Measurements from ENCODE around the gene SLC35E3. TPM values are rescaled to one million over a fixed set of nuclear protein-coding genes. Genes with fewer than 3 reads are reported as not detected.
"Not testable (repeated sequence)": the region's sequence is repeated elsewhere in the genome, so short reads cannot be mapped to it uniquely, and the experiment has no call there.

SLC35E3 gene
- total and polyA plus RNA-seq, 2 experiments from 2014 or later, result 1.9 to 16.2 TPM

DNA sequence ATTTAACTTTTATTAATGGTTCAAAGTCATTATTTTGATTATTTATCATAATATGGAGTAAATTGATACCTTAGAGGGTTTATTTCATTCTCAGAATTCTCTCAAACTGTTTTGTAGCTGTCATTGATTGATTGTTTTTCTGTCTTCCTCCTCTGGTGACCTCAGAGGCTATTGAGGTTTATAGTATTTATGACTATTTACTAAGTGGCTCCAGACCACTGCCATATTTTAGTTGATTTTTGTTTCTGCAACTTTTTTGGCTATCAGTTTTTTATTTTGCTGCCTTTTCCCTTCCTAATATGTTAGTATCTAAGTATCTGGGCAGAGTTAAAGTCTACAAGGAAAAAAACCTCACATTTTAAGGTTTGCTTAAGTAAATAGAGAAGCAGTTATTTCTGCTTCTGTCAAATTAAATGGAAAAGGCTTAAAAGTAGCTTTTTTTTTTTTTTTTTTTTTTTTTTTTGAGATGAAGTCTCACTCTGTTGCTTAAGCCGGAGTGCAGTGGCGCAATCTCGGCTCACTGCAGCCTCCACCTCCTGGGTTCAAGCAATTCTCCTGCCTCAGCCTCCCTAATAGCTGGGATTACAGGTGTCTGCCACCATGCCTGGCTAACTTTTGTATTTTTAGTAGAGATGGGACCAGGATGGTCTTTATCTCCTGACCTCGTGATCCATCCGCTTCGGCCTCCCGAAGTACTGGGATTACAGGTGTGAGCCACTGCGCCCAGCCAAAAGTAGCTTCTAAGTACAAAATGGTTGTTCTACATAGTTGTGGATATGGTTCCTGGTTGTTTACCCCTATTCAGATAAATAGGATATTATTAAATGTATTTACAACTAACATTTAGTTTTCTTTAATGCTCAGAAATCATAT, 70.2 kb downstream of the SLC35E3 start:
- Histone ChIP-seq H3K4me3 (no peak overlapping the region), H3F3A (ENCODE audit: insufficient read depth) (peaks cover 70% of the 10 kb centered on the region), H3K9ac (no peak overlapping the region), H4K20me1 (ENCODE audit: insufficient read depth) (peaks cover 30% of the 10 kb centered on the region; the same call in 1 of the 2 replicates), H3K79me2 (ENCODE audit: insufficient read depth) (peaks cover 99% of the 10 kb centered on the region), H3K9me2 (ENCODE audit: insufficient read depth) (no peaks in the 10 kb centered on the region), H3K4me2 (ENCODE audit: unreplicated experiment) (no peak overlapping the region), H3K9me3 (ENCODE audit: low read depth) (no peaks in the 10 kb centered on the region), H2AFZ (no peak overlapping the region), H3K27me3 (replicated peaks; ENCODE audit: insufficient read depth) (no peaks in the 10 kb centered on the region), H3K4me1 (ENCODE audit: insufficient read depth) (peaks cover 34% of the 10 kb centered on the region), H3K36me3 (ENCODE audit: low read depth) (peaks cover 90% of the 10 kb centered on the region), H3K27ac (no peak overlapping the region)
- in situ Hi-C loops (cut with MboI), result no loop called here
- no peak for DNase-seq
- no peak for TF ChIP-seq EZH2phosphoT487 (IDR thresholded peaks at IDR 0.05; ENCODE audit: insufficient read depth, low read depth)
- TF ChIP-seq EZH2 (IDR thresholded peaks at IDR 0.05; ENCODE audit: insufficient read depth, poor library complexity, severe bottlenecking), result no peak
- WGBS, 2 experiments (ENCODE audit: low coverage in 1 of 2, low lambda C conversion rate in 2 of 2, missing lambda C conversion rate in 2 of 2), result 96 to 100% methylated on average over 8 of the region's 8 CpGs

GRCh38 chr12:68819481-68819880, 73.5 kb downstream of the SLC35E3 start:
- in situ Hi-C loops (cut with MboI); H2AFZ ChIP-seq; H3K9me2 ChIP-seq (ENCODE audit: insufficient read depth); H3K4me2 ChIP-seq (ENCODE audit: unreplicated experiment); H3K9me3 ChIP-seq (ENCODE audit: low read depth); H3K9ac ChIP-seq; DNase-seq; H3K27ac ChIP-seq; H3K27me3 ChIP-seq (replicated peaks; ENCODE audit: insufficient read depth); H3K4me3 ChIP-seq: not testable (repeated sequence)
- Histone ChIP-seq H3K4me1 (ENCODE audit: insufficient read depth) (peaks cover 15% of the 10 kb centered on the region), H3K36me3 (ENCODE audit: low read depth) (peaks cover 91% of the 10 kb centered on the region), H3K79me2 (ENCODE audit: insufficient read depth) (peaks cover 99% of the 10 kb centered on the region), H4K20me1 (ENCODE audit: insufficient read depth) (0 out of 2 replicates have a peak, but pooled peaks cover 18% of the 10 kb centered on the region), H3F3A (ENCODE audit: insufficient read depth) (peaks cover 74% of the 10 kb centered on the region)
- WGBS, 2 experiments (ENCODE audit: low coverage in 1 of 2, low lambda C conversion rate in 2 of 2, missing lambda C conversion rate in 2 of 2), result 98% methylated on average over 13 of the region's 13 CpGs

DNA sequence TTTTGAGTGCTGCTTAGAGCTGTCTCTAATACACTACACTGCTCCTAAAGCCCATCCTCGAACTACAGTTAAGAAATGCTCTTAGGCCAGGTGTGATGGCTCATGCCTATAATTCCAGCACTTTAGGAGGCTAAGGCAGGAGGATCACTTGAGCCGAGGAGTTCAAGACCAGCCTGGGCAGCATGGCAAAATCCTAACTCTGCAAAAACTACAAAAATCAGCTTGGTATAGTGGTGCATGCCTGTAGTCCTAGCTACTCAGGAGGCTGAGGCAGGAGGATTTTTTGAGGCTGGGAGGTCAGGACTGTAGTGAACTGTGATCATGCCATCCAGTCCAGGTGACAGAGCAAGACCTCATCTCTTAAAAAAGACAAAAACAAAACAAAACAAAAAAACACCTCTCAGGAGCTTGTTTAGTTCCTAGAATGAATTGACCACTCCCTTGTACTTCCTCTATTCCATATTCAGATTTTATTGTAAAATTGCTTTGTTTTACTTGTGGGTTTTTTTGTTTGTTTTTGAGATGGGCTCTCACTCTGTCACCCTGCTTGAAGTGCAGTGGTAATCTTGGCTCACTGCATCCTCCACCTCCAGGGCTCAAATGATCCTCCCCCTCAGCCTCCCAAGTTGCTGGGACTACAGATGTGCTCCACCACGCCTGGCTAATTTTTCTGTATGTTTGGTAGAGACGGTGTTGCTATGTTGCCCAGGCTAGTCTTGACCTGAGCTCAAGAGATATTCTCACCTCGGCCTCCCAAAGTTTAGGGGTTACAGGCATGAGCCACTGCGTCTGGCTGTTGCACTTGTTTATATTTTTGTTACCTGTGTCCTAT, 75.6 kb downstream of the SLC35E3 start:
- WGBS, 2 experiments (ENCODE audit: low coverage in 1 of 2, low lambda C conversion rate in 2 of 2, missing lambda C conversion rate in 2 of 2), result 87 to 94% methylated on average over 6 of the region's 6 CpGs
- H3K79me2 ChIP-seq (ENCODE audit: insufficient read depth), result peaks cover 98% of the 10 kb centered on the region
- H3K4me3 ChIP-seq, result no peak overlapping the region
- no peak overlapping the region for H2AFZ ChIP-seq
- no peaks in the 10 kb centered on the region for H3K9me2 ChIP-seq (ENCODE audit: insufficient read depth)
- no peak overlapping the region for H3K9ac ChIP-seq
- no peak for TF ChIP-seq EZH2phosphoT487 (IDR thresholded peaks at IDR 0.05; ENCODE audit: insufficient read depth, low read depth)
- TF ChIP-seq EZH2 (IDR thresholded peaks at IDR 0.05; ENCODE audit: insufficient read depth, poor library complexity, severe bottlenecking), result no peak
- no peaks in the 10 kb centered on the region for H3K27me3 ChIP-seq (replicated peaks; ENCODE audit: insufficient read depth)
- H4K20me1 ChIP-seq (ENCODE audit: insufficient read depth), result 0 out of 2 replicates have a peak, but pooled peaks cover 11% of the 10 kb centered on the region
- peaks cover 92% of the 10 kb centered on the region for H3K36me3 ChIP-seq (ENCODE audit: low read depth)
- peaks cover 82% of the 10 kb centered on the region for H3F3A ChIP-seq (ENCODE audit: insufficient read depth)
- H3K4me2 ChIP-seq (ENCODE audit: unreplicated experiment), result no peak overlapping the region
- H3K4me1 ChIP-seq (ENCODE audit: insufficient read depth), result peaks cover 7% of the 10 kb centered on the region; the same call in 1 of the 2 replicates
- DNase-seq, result no peak
- in situ Hi-C loops (cut with MboI), result no loop called here
- no peaks in the 10 kb centered on the region for H3K9me3 ChIP-seq (ENCODE audit: low read depth)
- H3K27ac ChIP-seq, result peak overlapping the region; percentile 17; the same call in 1 of the 2 replicates

DNA sequence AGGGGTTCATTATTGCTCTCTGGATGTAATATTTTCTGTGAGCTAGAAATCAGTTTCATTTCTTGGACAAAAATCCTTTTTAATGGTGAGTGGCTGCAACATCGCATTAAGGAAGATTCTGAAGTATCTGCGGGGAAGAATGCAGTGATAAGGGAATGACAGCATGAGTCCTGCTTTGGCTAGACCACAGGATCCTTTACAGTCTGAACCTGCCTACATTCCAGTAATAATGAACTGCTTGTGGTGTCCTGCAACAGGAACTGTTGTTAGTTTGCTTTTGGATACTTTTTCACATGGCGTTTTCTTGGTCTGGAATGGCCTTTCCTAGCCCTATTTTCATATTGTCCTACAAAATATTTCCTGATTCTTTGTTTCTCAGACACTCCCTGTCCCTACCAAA, 77.7 kb downstream of the SLC35E3 start:
- in situ Hi-C loops (cut with MboI), result no loop called here
- H3K4me1 ChIP-seq (ENCODE audit: insufficient read depth), result peaks cover 15% of the 10 kb centered on the region; the same call in 1 of the 2 replicates
- peaks cover 98% of the 10 kb centered on the region for H3K79me2 ChIP-seq (ENCODE audit: insufficient read depth)
- WGBS, 2 experiments (ENCODE audit: low coverage in 1 of 2, low lambda C conversion rate in 2 of 2, missing lambda C conversion rate in 2 of 2), result 77% methylated on average over 3 of the region's 3 CpGs
- H3K9me3 ChIP-seq (ENCODE audit: low read depth), result no peaks in the 10 kb centered on the region
- no peaks in the 10 kb centered on the region for H3K9me2 ChIP-seq (ENCODE audit: insufficient read depth)
- H3F3A ChIP-seq (ENCODE audit: insufficient read depth), result peaks cover 91% of the 10 kb centered on the region
- 0 out of 2 replicates have a peak, but pooled peaks cover 11% of the 10 kb centered on the region for H4K20me1 ChIP-seq (ENCODE audit: insufficient read depth)
- no peak overlapping the region for H3K9ac ChIP-seq
- H3K27me3 ChIP-seq (replicated peaks; ENCODE audit: insufficient read depth), result no peaks in the 10 kb centered on the region
- no peak overlapping the region for H2AFZ ChIP-seq
- no peak overlapping the region for H3K4me2 ChIP-seq (ENCODE audit: unreplicated experiment)
- H3K4me3 ChIP-seq, result no peak overlapping the region
- TF ChIP-seq EZH2 (IDR thresholded peaks at IDR 0.05; ENCODE audit: insufficient read depth, poor library complexity, severe bottlenecking), result no peak
- TF ChIP-seq EZH2phosphoT487 (IDR thresholded peaks at IDR 0.05; ENCODE audit: insufficient read depth, low read depth), result no peak
- no peak for DNase-seq
- H3K27ac ChIP-seq, result peak overlapping the region; percentile 7; the same call in 1 of the 2 replicates
- peaks cover 96% of the 10 kb centered on the region for H3K36me3 ChIP-seq (ENCODE audit: low read depth)
